Measurements from ENCODE around the gene FAM187B.

DNA sequence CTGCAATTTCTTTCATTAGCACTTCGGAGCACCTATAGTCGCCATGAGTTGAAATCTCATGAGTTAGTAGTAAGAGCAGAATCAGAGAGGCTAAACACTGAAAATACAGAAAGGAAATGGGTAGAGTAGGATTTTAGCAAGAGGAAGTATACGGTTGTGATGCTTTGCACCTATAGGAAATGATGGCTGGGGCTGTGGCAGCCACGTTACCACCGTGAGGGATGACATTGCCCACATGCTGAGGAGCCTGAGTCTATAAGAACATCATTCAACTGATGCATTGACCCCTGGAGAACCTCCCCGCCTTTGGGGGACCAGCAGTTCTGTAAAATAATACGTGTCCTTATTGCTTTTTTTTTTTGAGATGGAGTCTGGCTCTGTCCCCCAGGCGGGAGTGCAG, 20.4 kb downstream of the FAM187B start:
- TF ChIP-seq, protein P1, sequence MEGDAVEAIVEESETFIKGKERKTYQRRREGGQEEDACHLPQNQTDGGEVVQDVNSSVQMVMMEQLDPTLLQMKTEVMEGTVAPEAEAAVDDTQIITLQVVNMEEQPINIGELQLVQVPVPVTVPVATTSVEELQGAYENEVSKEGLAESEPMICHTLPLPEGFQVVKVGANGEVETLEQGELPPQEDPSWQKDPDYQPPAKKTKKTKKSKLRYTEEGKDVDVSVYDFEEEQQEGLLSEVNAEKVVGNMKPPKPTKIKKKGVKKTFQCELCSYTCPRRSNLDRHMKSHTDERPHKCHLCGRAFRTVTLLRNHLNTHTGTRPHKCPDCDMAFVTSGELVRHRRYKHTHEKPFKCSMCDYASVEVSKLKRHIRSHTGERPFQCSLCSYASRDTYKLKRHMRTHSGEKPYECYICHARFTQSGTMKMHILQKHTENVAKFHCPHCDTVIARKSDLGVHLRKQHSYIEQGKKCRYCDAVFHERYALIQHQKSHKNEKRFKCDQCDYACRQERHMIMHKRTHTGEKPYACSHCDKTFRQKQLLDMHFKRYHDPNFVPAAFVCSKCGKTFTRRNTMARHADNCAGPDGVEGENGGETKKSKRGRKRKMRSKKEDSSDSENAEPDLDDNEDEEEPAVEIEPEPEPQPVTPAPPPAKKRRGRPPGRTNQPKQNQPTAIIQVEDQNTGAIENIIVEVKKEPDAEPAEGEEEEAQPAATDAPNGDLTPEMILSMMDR (IDR thresholded peaks at IDR 0.05; ENCODE audit: low read depth, low read length): no peak
- TF ChIP-seq EZH2phosphoT487 (IDR thresholded peaks at IDR 0.05; ENCODE audit: low read depth): no peak

Measured in OCI-LY3 (cell line).